DOHH2 (cell line): ENCODE measurements around the gene SLC27A6.

Source experiments
- H3F3A ChIP-seq: fragments of 200-600 bp; sonication (generic), shearing (Covaris generic); 2 replicates; pipeline ENCODE4 v1.6.0; 2016; ENCODE audit warnings: antibody characterized with exemption, mild to moderate bottlenecking; ENCODE audit not compliant: control insufficient read depth, insufficient read depth
- H3K27ac ChIP-seq: fragments of 200-600 bp; sonication (generic); 2 replicates; pipeline ENCODE4 v1.5.1; 2014; ENCODE audit warnings: low read depth, mild to moderate bottlenecking, low read length, moderate library complexity
- H3K27me3 ChIP-seq: fragments of 200-600 bp; sonication (generic); 2 replicates; pipeline ENCODE4 v1.6.1; 2014; ENCODE audit warnings: mild to moderate bottlenecking, low read length, mixed read lengths; ENCODE audit not compliant: control insufficient read depth
- H3K36me3 ChIP-seq: fragments of 200-600 bp; sonication (generic); 2 replicates; pipeline ENCODE4 v1.6.1; 2014; ENCODE audit warnings: mild to moderate bottlenecking, low read length, moderate library complexity, mixed read lengths; ENCODE audit not compliant: control insufficient read depth
- H3K4me1 ChIP-seq: fragments of 200-600 bp; sonication (generic); 2 replicates; pipeline ENCODE4 v1.6.1; 2014; ENCODE audit warnings: mild to moderate bottlenecking, low read length, mixed read lengths; ENCODE audit not compliant: control insufficient read depth
- H3K4me2 ChIP-seq: fragments of 200-600 bp; sonication (generic); 2 replicates; pipeline ENCODE4 v1.6.0; 2014; ENCODE audit warnings: mild to moderate bottlenecking, low read length, moderate library complexity
- H3K4me3 ChIP-seq: fragments of 200-600 bp; sonication (generic); 2 replicates; pipeline ENCODE4 v1.5.1; 2014; ENCODE audit warnings: mild to moderate bottlenecking, low read length, mixed read lengths
- H3K79me2 ChIP-seq: fragments of 200-600 bp; sonication (generic); 2 replicates; pipeline ENCODE4 v1.6.1; 2014; ENCODE audit warnings: mild to moderate bottlenecking, low read length, mixed read lengths; ENCODE audit not compliant: control insufficient read depth
- H3K9me2 ChIP-seq: fragments of 200-600 bp; sonication (generic); replicated peaks from 2 replicates; pipeline ENCODE4 v1.6.1; 2014; ENCODE audit warnings: mild to moderate bottlenecking, low read length, mixed read lengths; ENCODE audit not compliant: control insufficient read depth
- H3K9me3 ChIP-seq: fragments of 200-600 bp; sonication (generic); 2 replicates; pipeline ENCODE4 v1.6.1; 2014; ENCODE audit warnings: antibody characterized with exemption, low read length, mixed read lengths; ENCODE audit not compliant: control insufficient read depth, insufficient read depth
- H4K20me1 ChIP-seq: fragments of 200-600 bp; sonication (generic); 2 replicates; pipeline ENCODE4 v1.6.0; 2014; ENCODE audit warnings: low read depth, mild to moderate bottlenecking, antibody characterized with exemption, low read length, moderate library complexity; ENCODE audit not compliant: control insufficient read depth, insufficient read depth
- CTCF ChIP-seq: fragments of 200-600 bp; sonication (generic); IDR thresholded peaks from one replicate; pipeline ENCODE4 v1.5.1; 2014; ENCODE audit warnings: antibody characterized with exemption, mild to moderate bottlenecking, low read depth, low read length; ENCODE audit not compliant: poor library complexity, severe bottlenecking
- EZH2phosphoT487 ChIP-seq: fragments of 200-600 bp; sonication (generic); IDR thresholded peaks from 2 replicates; pipeline ENCODE4 v1.6.1; 2017; ENCODE audit warnings: borderline replicate concordance, mild to moderate bottlenecking, antibody characterized with exemption, low read length, moderate library complexity, mixed read lengths

Gene SLC27A6

GRCh38 chr5:128973244-128973643, 8.0 kb downstream of the SLC27A6 start:
- Histone ChIP-seq H4K20me1 (no peaks in the 10 kb centered on the region), H3K4me1 (no peaks in the 10 kb centered on the region), H3K9me2 (no peaks in the 10 kb centered on the region), H3K4me2 (no peak overlapping the region), H3K36me3 (no peaks in the 10 kb centered on the region), H3F3A (no peaks in the 10 kb centered on the region), H3K9me3 (no peaks in the 10 kb centered on the region), H3K79me2 (no peaks in the 10 kb centered on the region), H3K27ac (no peak overlapping the region), H3K4me3 (no peak overlapping the region), H3K27me3 (no peaks in the 10 kb centered on the region)
- TF ChIP-seq EZH2phosphoT487 (no peak), CTCF (no peak)

GRCh38 chr5:128974567-128974966, 9.3 kb downstream of the SLC27A6 start:
- no peaks in the 10 kb centered on the region for H3K27me3 ChIP-seq
- H3K9me2 ChIP-seq: no peaks in the 10 kb centered on the region
- no peaks in the 10 kb centered on the region for H3K79me2 ChIP-seq
- H3K4me2 ChIP-seq: no peak overlapping the region
- H3K4me1 ChIP-seq: no peaks in the 10 kb centered on the region
- no peaks in the 10 kb centered on the region for H3K36me3 ChIP-seq
- no peak overlapping the region for H3K4me3 ChIP-seq
- H3K9me3 ChIP-seq: no peaks in the 10 kb centered on the region
- no peak overlapping the region for H3K27ac ChIP-seq
- no peaks in the 10 kb centered on the region for H3F3A ChIP-seq
- no peak for TF ChIP-seq CTCF
- no peak for TF ChIP-seq EZH2phosphoT487
- no peaks in the 10 kb centered on the region for H4K20me1 ChIP-seq

GRCh38 chr5:128979761-128980160, 14.5 kb downstream of the SLC27A6 start:
- Histone ChIP-seq H3F3A (no peaks in the 10 kb centered on the region), H3K4me1 (no peaks in the 10 kb centered on the region), H3K9me3 (no peaks in the 10 kb centered on the region), H4K20me1 (no peaks in the 10 kb centered on the region), H3K4me3 (no peak overlapping the region), H3K27me3 (no peaks in the 10 kb centered on the region; the same call in 1 of the 2 replicates), H3K9me2 (no peaks in the 10 kb centered on the region), H3K79me2 (no peaks in the 10 kb centered on the region), H3K4me2 (no peak overlapping the region), H3K36me3 (no peaks in the 10 kb centered on the region), H3K27ac (no peak overlapping the region)
- TF ChIP-seq EZH2phosphoT487 (no peak), CTCF (no peak)

- TF ChIP-seq CTCF (no peak), EZH2phosphoT487 (no peak)
- Histone ChIP-seq H3K9me2 (no peaks in the 10 kb centered on the region), H3K27ac (no peak overlapping the region), H3K4me2 (no peak overlapping the region), H3F3A (no peaks in the 10 kb centered on the region), H3K27me3 (no peaks in the 10 kb centered on the region; the same call in 1 of the 2 replicates), H3K4me1 (no peaks in the 10 kb centered on the region), H3K36me3 (no peaks in the 10 kb centered on the region), H3K79me2 (no peaks in the 10 kb centered on the region), H3K9me3 (no peaks in the 10 kb centered on the region), H3K4me3 (no peak overlapping the region), H4K20me1 (no peaks in the 10 kb centered on the region)
Measured at GRCh38 chr5:128980917-128981316, 15.6 kb downstream of the SLC27A6 start.
